Renal cortical epithelial cell (primary cell): Measurements from ENCODE around the gene AK2. TPM values are rescaled to one million over a fixed set of nuclear protein-coding genes. Genes with fewer than 3 reads are reported as not detected.
"Not testable (repeated sequence)": the region's sequence is repeated elsewhere in the genome, so short reads cannot be mapped to it uniquely, and the experiment has no call there.

Experiments
- DNase-seq: peaks from one replicate; pipeline ENCODE4 v3.0.0-alpha.2; 2011; ENCODE audit warnings: low read depth
- total RNA-seq: library from RNA; depleted of rRNA; stranded (reverse); fragments of >200 nt; gene quantifications from 2 replicates; pipeline ENCODE4 v1.2.3, GENCODE V29; 2014

Gene AK2
- 196 and 272 TPM in 2 replicates for total RNA-seq

GRCh38 chr1:33036526-33037503 lies at the start of gene AK2:
Gene AK2, minus strand, starts transcription at chr1:33036883. Its CDS starts 55 bp downstream, at chr1:33036828.
- DNase-seq = peak; percentile 95

- DNase-seq = peak; percentile 70
Measured at GRCh38 chr1:33086384-33086850, 49.7 kb upstream of the AK2 start.

- DNase-seq = no peak
Measured at GRCh38 chr1:33085332-33085731, 48.6 kb upstream of the AK2 start.

GRCh38 chr1:33082575-33083108 lies 46.0 kb upstream of the AK2 start:
- no peak for DNase-seq

GRCh38 chr1:33081554-33082305 lies 45.0 kb upstream of the AK2 start:
- DNase-seq = no peak

GRCh38 chr1:33080885-33081553 lies 44.3 kb upstream of the AK2 start, which contains the start of gene AZIN2:
Gene AZIN2, plus strand, starts transcription at chr1:33081153. Its CDS starts 1,097 bp downstream, at chr1:33082250.
- DNase-seq = peak; percentile 87

GRCh38 chr1:33080373-33080772 lies 43.7 kb upstream of the AK2 start:
- no peak for DNase-seq

- no peak for DNase-seq
Measured at GRCh38 chr1:33078030-33078591, 41.4 kb upstream of the AK2 start.

GRCh38 chr1:33074193-33074945 lies 37.7 kb upstream of the AK2 start:
- DNase-seq = no peak

- DNase-seq = no peak
Measured at GRCh38 chr1:33072707-33073106, 36.0 kb upstream of the AK2 start.

- no peak for DNase-seq
Measured at GRCh38 chr1:33070628-33071027, 33.9 kb upstream of the AK2 start.

- DNase-seq = peak; percentile 44
Measured at GRCh38 chr1:33068108-33068507, 31.4 kb upstream of the AK2 start.

- not testable (repeated sequence) for DNase-seq
Measured at GRCh38 chr1:33066477-33066876, 29.8 kb upstream of the AK2 start.

GRCh38 chr1:33065301-33065700 lies 28.6 kb upstream of the AK2 start:
- no peak for DNase-seq

GRCh38 chr1:33064284-33064683 lies 27.6 kb upstream of the AK2 start:
- DNase-seq = not testable (repeated sequence)

- no peak for DNase-seq
Measured at GRCh38 chr1:33061834-33062233, 25.2 kb upstream of the AK2 start.

- peak; percentile 51 for DNase-seq
Measured at GRCh38 chr1:33060579-33061083, 23.9 kb upstream of the AK2 start.

- no peak for DNase-seq
Measured at GRCh38 chr1:33057095-33057494, 20.4 kb upstream of the AK2 start.

- no peak for DNase-seq
Measured at GRCh38 chr1:33056426-33056825, 19.7 kb upstream of the AK2 start.
